ENCODE data around the gene ADCY2. TPM values are rescaled to one million over a fixed set of nuclear protein-coding genes. Genes with fewer than 3 reads are reported as not detected.
"Not testable (repeated sequence)": the region's sequence is repeated elsewhere in the genome, so short reads cannot be mapped to it uniquely, and the experiment has no call there.

The ADCY2 gene
- total RNA-seq, 1 donor from 2014 or later: not detected

DNA sequence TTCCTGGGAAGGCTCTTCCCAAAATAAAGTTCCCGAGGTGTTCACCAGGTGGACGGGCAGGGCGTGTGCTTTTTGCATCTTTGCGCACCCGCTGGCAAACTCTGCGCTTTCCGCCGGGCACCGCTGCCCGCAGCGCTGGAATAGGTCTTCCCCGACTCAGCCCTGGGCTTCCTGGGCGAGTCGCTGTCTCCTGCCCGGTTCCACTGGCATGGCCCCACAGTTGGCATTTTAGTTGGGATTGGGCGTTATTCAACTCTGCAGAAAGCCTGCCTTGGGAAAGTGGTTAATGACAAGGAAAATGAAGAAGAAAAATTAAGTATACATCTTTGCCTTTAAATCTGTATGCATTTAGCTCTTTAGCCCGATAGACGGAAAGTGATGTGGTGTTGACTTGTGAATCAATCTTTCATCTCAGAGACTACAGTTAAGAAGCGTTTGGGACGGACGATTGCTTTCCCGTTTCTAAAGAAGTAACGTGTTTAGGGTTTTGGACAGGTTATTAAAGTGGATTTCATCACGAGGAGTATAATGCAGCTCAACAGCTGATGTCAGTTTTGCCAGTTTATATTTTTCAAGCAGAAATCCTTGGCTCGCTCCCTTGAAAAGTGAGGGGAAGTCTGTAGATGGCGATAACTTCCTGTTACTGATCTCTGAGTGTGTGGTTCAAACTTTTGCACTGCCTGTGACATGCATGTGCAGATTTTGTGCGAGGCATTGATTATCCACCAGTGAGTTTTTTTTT lies 946 bp downstream of the ADCY2 start:
- no peak for DNase-seq

DNA sequence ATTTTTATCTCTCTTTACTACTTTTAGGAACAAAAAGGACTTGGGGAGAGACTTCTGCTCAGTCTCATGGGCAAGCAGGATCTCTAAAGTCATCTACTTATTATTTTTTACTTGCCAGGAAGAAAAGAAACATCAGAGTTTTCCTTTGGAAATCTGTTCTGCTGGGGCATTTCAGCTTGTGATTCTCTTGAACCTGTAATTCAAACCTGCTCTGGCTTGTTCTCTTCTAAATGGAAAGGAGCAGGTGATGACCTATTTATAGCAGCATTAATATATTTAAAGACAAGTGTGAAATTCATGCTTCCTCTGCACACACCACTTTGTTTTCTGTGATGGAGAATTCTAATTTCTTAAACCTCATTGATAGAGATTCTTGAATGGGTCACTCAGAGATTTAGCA lies 2.0 kb downstream of the ADCY2 start:
- DNase-seq: no peak

DNA sequence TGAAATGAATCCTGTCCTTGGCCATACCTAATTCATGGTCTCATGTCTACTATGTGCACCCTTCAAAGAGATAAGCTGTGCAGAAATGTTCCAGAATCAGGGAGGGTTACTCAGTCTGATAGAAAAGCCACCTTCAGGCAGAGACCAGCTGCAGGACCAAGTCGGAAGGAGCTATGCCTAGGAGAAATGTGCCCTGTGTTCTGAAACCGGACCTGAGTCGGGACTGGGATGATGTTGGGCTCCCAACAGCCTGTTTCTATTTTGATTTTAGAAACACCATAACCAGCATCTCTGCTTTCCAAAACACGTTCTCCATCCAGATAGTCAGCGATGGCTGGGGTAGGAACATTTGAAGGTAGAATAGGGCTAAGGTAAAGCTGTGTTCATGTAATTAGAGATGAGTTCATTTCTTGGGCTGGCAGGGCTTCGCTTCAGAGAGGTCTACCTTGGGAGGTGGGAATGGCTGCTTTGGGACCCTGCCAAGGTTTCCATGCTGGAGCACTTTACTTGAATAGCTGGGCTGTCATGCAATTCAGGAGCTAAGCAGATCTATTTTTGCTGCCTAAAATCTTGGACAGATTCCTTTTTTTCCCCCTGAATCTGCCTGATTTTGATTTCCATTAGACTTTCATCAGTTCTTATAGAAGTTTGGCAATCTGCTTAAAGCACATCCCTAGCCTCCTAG lies 2.8 kb downstream of the ADCY2 start:
- DNase-seq: no peak

DNA sequence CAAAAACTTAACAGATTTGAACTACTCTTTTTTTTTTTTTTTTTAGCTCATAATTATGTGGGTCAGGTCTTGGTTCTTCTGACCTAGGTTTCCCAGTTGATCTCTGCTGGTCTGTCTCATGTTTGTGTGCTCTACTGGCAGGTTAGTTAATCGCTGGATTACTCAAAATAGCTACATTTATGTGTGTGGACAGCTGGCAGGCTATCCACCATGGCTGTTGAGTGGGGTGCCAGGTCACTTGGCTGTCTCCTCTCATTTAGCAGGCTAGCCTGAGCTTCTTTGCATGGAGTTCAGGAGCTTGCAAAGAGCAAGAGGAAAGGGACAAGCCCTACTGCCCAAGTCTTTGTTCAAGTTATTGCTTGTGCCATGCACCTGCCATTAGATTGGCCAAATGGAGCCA lies 9.3 kb downstream of the ADCY2 start:
- DNase-seq: no peak

DNA sequence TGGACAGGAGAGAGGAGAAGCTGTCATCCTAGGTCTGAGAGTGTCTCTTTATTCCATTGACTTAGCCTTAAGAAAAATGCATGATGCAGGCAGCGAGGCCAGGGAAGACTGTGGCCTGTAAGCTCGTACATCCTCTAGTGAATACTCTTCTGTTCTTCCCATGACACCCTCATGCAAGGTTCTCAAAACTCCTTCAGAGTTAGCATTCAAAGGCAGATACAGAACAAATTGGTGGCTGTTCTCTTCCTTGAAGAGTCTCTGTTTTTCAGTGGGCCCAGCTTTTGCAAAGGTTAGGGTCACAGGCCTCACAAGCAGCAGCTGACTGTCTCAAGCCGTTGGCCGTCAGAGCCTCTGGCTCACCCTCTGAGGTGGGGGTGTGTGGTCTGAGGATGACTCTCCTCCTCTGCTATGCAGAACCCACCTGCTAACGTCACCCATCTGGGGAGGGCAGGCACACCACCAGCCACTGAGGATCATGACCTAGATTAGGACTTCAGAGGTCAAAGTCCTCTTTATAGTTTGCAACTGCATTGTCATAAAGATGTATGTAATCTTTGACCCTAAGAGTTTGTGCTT lies 15.1 kb downstream of the ADCY2 start:
- DNase-seq: no peak

DNA sequence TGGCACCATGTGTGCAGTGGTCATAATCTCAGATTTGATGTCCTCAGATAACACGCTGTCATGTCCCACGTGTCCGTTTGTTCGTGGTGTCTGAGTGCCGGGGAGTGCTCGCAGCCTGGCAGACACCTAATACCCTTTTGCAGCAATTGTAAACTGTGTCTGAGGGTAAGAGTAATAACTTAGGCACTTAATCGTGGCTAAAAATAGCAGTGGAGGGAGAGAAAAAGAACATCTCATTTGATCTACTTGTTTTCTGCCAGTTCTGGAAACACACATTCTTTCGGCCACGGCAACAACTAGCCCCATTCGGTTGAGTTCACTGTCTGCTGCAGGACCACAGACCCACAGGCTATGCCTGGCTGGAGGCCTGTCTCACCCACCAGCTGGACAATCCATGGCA lies 16.5 kb downstream of the ADCY2 start:
- DNase-seq: no peak

DNA sequence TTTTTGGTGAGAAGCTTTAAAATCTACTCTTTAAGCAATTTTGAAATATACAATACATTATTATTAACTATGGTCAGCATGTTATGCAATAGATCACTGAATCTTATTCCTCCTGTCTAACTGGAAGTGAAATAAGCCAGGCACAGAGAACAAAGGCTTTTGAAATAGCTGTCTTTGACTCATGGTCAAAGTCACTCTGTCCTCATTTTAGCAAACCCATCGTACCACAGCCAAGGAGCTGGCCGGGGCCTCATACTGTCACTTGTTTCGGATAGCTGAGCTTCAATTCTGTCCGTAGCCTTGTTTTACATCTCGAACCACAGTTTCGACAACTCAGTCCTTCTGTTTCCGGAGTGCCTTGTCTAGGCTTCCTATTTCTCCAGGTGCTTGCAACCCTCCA lies 19.2 kb downstream of the ADCY2 start:
- DNase-seq: no peak

DNA sequence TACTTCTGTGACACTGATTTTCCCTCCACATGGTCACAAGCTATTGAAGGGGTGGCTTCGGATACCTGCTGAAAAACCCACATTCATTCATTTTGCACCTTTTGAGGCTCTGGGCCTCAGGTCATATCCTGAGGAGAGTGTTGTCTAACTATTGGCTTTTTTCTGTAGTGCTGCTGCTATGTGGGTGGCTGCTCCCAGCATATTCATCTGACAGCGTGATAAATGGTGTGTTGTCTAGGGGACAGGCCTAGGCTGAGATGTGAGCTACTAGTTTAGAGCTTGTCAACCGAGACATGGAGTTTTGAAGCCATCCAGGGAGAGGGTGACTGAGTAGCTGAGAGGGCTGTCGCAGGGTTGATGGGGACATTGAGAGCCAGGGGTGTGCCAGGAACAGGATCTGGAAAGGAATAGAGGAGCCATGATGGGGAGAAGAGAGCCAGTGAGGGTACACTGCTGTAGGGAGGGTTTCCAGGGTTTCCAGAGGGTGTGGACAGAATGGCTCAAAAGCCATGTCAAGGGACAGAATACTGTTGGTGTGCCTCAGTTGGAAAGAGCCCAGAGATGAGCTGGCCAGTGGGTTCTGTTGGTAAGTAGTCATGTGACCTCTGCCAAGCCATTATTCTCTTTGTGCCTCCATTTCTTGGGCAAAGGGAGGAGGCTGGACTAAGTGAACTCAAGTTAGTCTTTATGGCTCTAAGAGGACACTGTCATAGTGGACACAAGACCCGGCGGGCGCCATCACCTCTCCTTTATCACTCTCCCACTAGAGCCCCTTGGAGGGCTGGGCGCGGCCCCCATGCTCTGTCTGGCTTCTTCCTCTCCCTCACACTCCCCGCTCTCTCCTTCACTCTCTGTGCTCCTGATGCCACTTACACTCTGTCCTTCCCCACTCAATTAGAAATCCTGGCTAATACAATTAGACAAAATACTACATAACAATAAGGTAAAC lies 19.9 kb downstream of the ADCY2 start:
- no peak for DNase-seq

DNA sequence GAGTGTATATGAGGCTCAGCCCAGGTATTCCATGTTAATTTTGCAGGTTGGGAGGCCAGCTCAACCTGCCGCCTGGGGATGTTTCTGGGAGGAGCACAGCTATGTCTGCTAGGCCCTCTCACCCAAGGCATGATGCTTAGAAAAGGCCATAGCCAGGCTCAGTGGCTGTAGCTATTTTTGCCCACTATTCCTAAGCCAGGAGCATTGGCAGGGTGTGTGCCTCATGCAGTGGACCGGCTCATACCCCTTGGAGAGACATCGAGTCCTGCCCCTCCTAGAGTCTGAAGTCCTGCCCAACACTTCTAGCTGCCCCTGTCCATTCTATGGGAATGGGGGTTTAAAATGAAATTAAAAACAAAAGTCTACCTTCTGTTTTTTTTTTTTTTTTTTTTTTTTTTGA lies 22.3 kb downstream of the ADCY2 start:
- DNase-seq: no peak

DNA sequence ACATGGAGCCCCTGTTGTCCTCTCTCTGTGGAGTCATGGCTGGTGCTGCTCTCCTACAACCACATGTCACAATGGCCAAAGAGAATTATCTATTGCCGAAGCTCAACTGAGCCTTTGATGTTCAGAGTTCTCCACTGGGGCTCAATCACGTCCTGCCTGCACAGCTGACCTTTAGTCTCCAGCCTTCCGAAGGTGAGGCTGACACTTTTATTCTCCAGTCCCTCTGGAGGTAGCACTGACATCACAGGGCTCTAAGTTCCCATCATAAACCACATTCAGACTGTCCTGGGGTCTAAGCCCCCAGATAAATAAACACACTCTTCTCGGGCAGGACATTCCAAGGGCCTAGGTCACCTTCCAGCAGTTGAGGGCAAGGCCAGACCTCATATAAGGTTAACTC lies 23.4 kb downstream of the ADCY2 start:
- no peak for DNase-seq

DNA sequence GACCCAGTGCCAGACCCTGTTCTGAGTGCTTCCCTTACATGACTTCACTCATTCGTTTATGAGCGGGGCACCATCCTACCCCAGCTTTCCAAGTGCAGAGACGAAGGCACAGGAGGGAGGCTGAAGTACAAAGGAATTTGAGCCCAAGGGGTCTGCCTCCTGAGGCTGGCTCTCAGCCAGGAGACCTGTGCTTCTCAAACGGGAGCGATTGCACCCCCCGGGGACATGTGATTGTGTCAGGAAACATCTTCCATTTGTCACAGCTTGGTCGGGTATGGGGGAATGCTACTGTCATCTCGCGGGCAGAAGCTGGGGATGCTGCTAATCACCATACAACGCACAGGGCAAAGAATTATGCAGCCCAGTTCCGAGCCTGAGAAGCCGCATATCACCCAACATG lies 23.9 kb downstream of the ADCY2 start:
- DNase-seq: no peak

DNA sequence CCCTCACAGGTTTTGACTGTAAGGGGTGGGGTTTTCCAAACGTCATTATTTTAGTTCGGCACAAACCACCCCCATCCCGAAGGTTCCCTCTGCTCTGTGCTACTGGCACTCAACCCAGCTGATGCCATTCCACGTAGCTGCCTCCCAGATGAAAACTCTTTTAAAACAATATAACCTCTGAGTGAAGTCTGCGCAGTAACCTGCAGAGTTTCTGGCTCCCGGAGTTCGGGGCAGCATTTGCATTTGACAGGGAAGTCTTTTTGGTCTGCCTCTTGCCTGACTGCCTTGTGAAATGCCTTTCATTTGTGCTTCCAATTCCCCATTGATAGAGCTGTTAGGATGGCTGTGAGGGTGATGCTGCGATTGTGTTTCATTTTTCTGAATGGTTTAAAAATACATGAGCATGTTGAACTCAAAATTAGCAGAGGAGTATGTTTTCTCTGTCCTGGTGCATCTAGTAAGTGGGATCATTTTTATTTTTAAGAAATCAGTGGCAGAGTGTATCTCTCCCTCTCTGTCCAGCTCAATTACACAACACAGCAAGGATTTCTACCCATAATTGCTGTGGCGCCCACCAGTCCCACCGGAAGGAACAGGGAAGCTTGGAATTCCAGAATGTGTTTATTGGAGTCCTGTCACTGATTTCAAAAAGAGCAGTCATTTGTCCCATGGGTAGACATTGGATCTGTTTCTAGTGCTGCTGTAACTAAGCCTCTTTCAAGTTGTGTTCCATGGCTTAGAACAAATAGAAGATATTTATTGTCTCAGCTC lies 24.8 kb downstream of the ADCY2 start:
- DNase-seq: no peak

DNA sequence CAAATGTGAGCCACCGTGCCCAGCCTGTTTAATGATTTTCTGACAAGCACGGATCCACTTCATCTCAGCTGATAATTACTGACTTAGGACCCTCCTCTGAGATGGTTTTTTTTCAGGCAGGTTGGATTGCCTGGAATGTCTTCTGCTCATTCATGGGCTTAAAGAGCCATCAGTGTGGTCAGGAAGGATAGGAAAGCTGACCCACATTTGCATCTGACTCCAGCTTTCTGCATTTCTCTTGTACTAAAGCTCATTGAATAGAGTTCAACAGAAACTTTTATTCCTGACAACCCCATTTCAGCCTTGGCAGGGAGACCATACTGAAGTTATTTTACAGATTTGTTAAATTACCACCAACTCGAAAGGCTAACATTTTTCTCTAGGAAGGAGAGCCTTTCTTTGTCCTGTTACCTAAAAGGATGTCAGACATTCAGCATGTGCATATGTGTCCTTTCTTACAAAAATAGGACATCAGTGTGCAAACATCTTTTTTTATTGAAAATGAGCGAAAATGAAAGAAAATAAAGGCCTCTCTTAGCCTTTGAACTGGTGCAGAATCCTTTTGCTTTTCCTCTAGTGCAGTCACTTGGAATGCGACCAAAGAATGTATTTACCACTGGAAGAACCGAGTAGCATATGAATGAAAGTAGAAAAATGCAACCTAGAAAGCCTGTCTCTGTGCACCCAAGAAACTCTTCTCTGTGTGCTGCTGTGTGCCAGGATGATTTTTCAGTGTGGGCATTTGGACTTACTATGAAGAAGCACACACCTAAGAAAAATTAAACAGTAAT lies 26.6 kb downstream of the ADCY2 start:
- DNase-seq: no peak

DNA sequence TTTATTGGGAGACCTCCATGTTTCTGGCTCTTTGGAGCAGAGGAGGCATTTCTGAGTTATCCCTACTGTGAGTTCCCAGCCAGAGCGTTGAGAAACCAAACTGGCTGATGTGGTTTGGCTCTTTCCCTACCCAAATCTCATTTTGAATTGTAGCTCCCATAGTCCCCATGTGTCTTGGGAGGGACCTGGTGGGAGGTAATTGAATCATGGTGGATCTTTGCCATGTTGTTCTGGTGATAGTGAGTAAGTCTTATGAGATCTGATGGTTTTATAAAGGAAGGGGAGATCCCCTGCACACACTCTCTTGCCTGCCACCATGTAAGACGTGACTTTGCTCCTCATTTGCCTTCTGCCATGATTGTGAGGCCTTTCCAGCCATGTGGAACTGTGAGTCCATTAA lies 27.3 kb downstream of the ADCY2 start:
- DNase-seq: not testable (repeated sequence)

DNA sequence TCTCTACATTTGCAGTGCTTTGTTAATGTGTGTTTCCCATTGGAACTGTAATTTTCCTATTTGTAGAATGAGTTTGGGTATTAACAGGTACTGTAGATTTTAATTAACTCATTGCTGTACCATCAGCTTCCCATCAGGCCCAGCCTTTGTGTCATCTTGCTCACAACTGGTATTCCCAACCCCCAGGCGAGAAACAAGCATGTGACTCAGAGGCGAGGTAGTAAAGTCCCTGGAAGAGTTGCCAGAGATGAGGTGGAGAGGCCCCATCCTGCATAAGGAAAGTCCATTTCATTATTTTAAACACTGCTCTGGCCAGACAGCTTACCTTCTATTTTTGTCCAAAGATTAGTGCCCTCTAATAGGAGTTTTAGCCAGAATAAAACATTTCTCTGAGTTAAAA lies 29.9 kb downstream of the ADCY2 start:
- no peak for DNase-seq

DNA sequence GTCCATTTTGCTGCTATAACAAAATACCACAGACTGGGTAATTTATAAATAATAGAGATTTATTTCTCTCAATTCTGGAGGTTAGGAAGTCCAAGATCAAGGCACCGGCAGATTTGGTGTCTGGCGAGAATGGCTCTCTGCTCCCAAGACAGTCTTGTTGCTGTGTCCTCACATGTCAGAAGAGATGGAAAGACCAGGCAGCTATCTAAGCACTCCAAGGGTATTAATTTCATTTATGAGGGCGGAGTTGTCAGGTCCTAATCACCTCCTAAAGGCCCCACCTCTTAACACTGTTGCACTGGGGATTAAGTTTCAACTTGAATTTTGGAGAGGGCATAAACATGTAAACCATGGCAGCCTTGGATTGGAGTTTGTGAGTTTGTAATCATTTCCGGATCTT lies 30.3 kb downstream of the ADCY2 start:
- no peak for DNase-seq

DNA sequence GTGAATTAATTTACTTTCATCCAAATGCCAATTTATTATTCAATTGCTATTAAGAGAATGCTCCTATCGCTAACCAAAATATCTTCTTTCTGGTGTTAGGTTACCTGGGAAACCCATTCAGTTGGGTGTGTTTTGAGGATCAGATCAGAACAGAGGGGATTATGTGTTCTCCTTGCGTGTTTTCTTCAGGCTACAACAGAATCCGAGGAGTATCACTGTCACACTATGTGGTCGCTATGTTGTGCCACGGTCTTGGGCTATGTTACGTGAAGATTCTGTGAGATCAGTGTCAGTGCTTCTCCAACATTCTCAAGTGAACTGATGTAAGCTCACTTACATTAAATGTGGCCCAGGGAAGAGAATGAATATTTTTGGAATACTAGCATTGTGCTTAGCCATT lies 39.0 kb downstream of the ADCY2 start:
- no peak for DNase-seq

DNA sequence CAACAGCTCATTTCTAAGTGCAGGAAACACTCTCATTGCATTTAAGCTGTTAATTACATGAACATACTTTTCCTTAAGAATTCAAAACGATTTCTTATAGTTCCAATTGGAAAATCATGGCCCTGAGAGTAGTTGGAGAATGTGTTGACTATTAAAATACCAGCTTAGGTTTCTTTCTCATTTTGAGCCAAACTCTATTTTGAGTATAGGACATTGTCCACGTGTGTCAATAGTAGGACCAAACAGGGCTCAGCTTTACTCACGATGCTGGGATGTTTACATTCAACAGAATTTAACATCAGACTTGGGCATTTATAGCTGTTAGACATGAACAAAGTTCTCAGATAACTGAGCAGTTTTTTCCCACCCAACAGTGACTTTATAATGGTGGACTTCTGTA lies 39.6 kb downstream of the ADCY2 start:
- DNase-seq: no peak

DNA sequence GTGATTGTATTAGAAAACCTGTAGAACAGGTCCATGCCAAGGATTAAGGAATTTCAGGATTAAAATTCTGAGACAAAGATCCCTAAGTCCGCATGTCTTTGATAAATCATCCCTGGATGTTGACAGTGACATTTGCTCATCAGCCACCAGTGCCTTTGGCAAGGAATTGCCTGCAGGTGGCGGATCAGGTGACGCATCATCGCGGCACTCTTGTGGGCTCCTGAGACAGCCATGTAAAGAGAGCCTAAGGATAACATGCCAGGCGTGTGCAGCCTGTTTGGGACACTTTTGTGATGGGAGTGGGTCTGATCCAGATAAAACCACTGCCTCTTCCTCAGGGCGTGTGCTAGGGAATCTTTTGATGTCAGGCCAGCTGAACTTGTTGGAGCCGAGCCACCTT lies 40.6 kb downstream of the ADCY2 start:
- DNase-seq: no peak

DNA sequence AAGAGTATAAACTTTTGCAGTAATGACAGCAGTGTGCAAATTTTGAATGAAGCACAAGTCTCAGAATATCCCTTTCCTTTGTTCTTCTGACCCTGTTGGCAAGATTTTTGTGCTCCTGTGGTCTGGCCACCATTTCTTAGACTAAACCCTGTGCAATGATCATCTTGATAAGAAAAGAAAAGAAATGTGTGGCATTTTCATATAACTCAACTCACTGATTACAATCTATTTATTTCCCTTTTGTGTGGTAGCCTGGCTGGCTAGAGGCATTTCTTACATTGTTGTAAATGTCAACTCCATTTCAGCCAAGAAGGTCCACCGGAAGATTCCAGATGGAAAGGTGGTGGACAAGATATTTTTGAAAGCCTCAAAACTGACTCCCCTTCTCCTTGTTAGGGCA lies 41.9 kb downstream of the ADCY2 start:
- DNase-seq: no peak

DNA sequence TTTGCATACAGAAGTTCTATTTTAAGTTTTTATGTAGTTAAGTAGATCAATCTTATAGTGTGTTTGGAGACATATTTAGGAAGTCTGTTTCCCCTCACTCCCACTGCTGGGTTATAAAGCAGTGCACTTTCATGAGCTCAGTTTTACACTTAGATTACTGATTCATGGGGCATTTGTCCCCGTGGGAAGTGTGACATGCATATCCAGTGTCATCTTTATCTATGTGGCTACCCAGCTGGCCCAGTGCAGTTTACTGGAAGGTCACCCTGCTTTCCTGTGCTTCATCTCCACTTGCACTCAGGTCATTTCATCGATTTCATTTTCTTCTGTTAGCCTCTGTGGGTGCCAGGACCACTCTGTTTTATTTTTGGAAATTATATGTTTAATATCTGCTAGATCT lies 49.1 kb downstream of the ADCY2 start:
- no peak for DNase-seq

DNA sequence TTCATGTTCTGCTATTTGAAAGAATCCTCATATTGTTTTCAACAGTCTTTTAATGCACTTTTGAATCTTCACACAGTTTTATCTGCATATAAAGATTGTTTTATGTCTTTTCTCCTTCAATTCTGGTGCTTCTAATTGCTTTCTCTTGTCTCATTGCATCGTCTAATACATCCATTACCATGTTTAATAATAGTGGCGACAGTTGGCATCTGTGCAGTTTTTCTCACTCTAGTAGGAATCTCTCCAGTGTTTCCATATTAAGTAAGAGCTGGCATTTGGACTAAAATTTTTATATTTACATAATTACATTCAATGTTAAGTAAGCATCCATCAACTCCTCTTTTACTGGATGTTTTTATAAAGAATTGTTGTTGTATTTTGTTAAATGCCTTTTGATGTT lies 49.9 kb downstream of the ADCY2 start:
- no peak for DNase-seq
